ENCODE data around the gene AEN. TPM values are rescaled to one million over a fixed set of nuclear protein-coding genes. Genes with fewer than 3 reads are reported as not detected.

Gene AEN
- total and polyA plus RNA-seq, 2 donors (not counting 3 experiments of a cell fraction or from before 2014, with no cell fraction given), result 34.2 to 35.6 TPM

DNA sequence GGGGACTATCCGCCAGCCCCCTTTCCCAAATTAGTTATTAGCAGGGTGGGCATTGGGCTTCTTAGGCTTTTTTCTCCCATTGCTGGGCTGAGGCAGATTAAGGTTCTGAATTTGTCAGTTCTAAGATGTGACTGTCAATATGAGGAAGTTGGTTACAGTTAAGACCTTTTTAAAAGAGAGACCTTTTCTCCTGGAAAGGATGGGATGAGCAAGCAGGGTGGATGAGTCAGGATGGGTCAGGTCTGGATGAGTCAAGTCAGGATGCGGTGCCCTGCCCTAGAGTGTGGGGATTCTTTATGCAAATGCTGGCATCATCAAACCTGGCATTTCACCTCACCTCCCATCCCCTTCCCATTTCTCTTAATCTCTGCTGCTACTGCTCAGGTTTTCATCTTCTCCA is 1.9 kb downstream of the AEN start:
- BruUV-seq (replicated peaks), result no TSS peak
- intact Hi-C loops (cut with micrococcal nuclease) (loop anchor here (5.0 to 10.0 kb wide), 3 partner anchors 156 to 712 kb away; partner anchors contain the start of genes MRPL46, MRPS11 and POLG), dilution Hi-C loops (cut with MboI; ENCODE audit: extremely low pct_ligation_motif_present, low sequenced_read_pairs) (no loop called here)
- Histone ChIP-seq H3K9ac (replicated peaks; ENCODE audit: extremely low read depth, insufficient read depth, low read length) (peak overlapping the region; percentile 87), H3K79me2 (ENCODE audit: control insufficient read depth, insufficient read depth, low read length) (peaks cover 69% of the 10 kb centered on the region), H3K4me3 (replicated peaks in 1 of 3; ENCODE audit: insufficient read depth in 1 of 3, low read depth in 1 of 3, low read length in 3 of 3) (peak overlapping the region in 1 of 3 experiments; percentile 78), H3K27ac (ENCODE audit: insufficient read depth, low read depth, low read length) (peak overlapping the region; percentile 81), H3K4me1 (ENCODE audit: control insufficient read depth, extremely low read depth, insufficient read depth, low read length) (peaks cover 31% of the 10 kb centered on the region), H3K36me3 (ENCODE audit: control insufficient read depth in 2 of 2, extremely low read depth in 1 of 2, insufficient read depth in 2 of 2, low read length in 2 of 2) (peaks cover 7 to 11% of the 10 kb centered on the region in 2 experiments), H2AFZ (ENCODE audit: low read depth, low read length) (no peak overlapping the region), H3K9me3 (replicated peaks; ENCODE audit: control insufficient read depth, insufficient read depth, low read length) (no peaks in the 10 kb centered on the region), H3K27me3 (ENCODE audit: control insufficient read depth in 2 of 2, insufficient read depth in 2 of 2, low read length in 2 of 2) (no peaks in the 10 kb centered on the region), H3K4me2 (ENCODE audit: insufficient read depth, low read length) (peak overlapping the region; percentile 84), H4K20me1 (replicated peaks; ENCODE audit: control insufficient read depth, extremely low read depth, insufficient read depth, low read length) (no peaks in the 10 kb centered on the region), H3K9me1 (replicated peaks; ENCODE audit: control insufficient read depth, extremely low read depth, insufficient read depth, low read length) (no peaks in the 10 kb centered on the region)
- FAIRE-seq, result peak; percentile 84
- DNase-seq (ENCODE audit: low read depth, low spot score), result peak; percentile 55
- ChIA-PET POLR2A (no interaction called here), CTCF (interaction anchor here (1.1 to 2.1 kb wide), 2 partner anchors 9 to 211 kb away, joined by 3 to 69 read pairs; no protein-coding TSS in a partner anchor)
- TF ChIP-seq, protein P1, sequence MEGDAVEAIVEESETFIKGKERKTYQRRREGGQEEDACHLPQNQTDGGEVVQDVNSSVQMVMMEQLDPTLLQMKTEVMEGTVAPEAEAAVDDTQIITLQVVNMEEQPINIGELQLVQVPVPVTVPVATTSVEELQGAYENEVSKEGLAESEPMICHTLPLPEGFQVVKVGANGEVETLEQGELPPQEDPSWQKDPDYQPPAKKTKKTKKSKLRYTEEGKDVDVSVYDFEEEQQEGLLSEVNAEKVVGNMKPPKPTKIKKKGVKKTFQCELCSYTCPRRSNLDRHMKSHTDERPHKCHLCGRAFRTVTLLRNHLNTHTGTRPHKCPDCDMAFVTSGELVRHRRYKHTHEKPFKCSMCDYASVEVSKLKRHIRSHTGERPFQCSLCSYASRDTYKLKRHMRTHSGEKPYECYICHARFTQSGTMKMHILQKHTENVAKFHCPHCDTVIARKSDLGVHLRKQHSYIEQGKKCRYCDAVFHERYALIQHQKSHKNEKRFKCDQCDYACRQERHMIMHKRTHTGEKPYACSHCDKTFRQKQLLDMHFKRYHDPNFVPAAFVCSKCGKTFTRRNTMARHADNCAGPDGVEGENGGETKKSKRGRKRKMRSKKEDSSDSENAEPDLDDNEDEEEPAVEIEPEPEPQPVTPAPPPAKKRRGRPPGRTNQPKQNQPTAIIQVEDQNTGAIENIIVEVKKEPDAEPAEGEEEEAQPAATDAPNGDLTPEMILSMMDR (IDR thresholded peaks at IDR 0.05; ENCODE audit: extremely low read depth in 1 of 2, insufficient read depth in 1 of 2, low read depth in 1 of 2, low read length in 2 of 2), result no peak
- TF ChIP-seq FOS (IDR thresholded peaks at IDR 0.05; ENCODE audit: borderline replicate concordance, insufficient read depth, low read length), result peak; percentile 96
- no peak for TF ChIP-seq MYC (IDR thresholded peaks at IDR 0.05; ENCODE audit: low read depth, low read length)
- TF ChIP-seq POLR2AphosphoS5 (IDR thresholded peaks at IDR 0.05; ENCODE audit: insufficient read depth, low read depth, low read length), result peak; percentile 18

DNA sequence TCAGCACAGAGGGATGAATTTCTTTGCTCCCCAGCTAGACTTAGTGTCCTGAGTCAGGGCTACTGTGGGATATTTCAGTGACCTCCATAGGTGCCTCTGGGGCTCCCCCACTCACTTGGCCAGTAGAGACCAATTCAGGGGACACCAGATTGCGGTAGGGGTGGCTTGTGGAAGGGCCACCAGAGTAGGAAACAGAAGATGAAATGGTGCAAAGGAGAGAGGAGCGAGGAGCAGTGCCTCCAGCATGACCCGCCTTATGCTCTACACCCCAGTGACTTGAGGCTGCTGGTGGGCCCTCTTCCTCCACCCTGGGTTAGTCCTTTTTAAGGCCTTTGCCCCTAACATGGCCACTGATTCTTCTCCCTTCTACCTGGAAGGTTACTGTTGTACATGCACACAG is 2.5 kb downstream of the AEN start:
- Histone ChIP-seq H3K9me1 (replicated peaks; ENCODE audit: control insufficient read depth, extremely low read depth, insufficient read depth, low read length) (no peaks in the 10 kb centered on the region), H3K79me2 (ENCODE audit: control insufficient read depth, insufficient read depth, low read length) (peaks cover 75% of the 10 kb centered on the region), H3K27ac (ENCODE audit: insufficient read depth, low read depth, low read length) (peak overlapping the region; percentile 44), H3K4me1 (ENCODE audit: control insufficient read depth, extremely low read depth, insufficient read depth, low read length) (peaks cover 31% of the 10 kb centered on the region), H2AFZ (ENCODE audit: low read depth, low read length) (no peak overlapping the region), H3K36me3 (ENCODE audit: control insufficient read depth in 2 of 2, extremely low read depth in 1 of 2, insufficient read depth in 2 of 2, low read length in 2 of 2) (peaks cover 7 to 12% of the 10 kb centered on the region in 2 experiments), H3K4me2 (ENCODE audit: insufficient read depth, low read length) (peak overlapping the region; percentile 84), H3K9ac (replicated peaks; ENCODE audit: extremely low read depth, insufficient read depth, low read length) (no peak overlapping the region), H4K20me1 (replicated peaks; ENCODE audit: control insufficient read depth, extremely low read depth, insufficient read depth, low read length) (no peaks in the 10 kb centered on the region), H3K4me3 (replicated peaks in 1 of 3; ENCODE audit: insufficient read depth in 1 of 3, low read depth in 1 of 3, low read length in 3 of 3) (no peak overlapping the region), H3K9me3 (replicated peaks; ENCODE audit: control insufficient read depth, insufficient read depth, low read length) (no peaks in the 10 kb centered on the region), H3K27me3 (ENCODE audit: control insufficient read depth in 2 of 2, insufficient read depth in 2 of 2, low read length in 2 of 2) (no peaks in the 10 kb centered on the region)
- TF ChIP-seq, protein P2, sequence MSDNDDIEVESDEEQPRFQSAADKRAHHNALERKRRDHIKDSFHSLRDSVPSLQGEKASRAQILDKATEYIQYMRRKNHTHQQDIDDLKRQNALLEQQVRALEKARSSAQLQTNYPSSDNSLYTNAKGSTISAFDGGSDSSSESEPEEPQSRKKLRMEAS (IDR thresholded peaks at IDR 0.05; ENCODE audit: insufficient read depth, insufficient read length), result no peak
- TF ChIP-seq FOS (IDR thresholded peaks at IDR 0.05; ENCODE audit: borderline replicate concordance, insufficient read depth, low read length) (no peak), EZH2 (IDR thresholded peaks at IDR 0.05; ENCODE audit: borderline replicate concordance, low read depth, low read length, severe bottlenecking) (no peak), GATA2 (IDR thresholded peaks at IDR 0.05; ENCODE audit: insufficient read depth, insufficient read length, low read depth, low read length) (no peak), POLR2AphosphoS5 (IDR thresholded peaks at IDR 0.05; ENCODE audit: insufficient read depth, low read depth, low read length) (no peak), MYC (IDR thresholded peaks at IDR 0.05; ENCODE audit: low read depth, low read length) (no peak), JUN (IDR thresholded peaks at IDR 0.05; ENCODE audit: borderline replicate concordance, insufficient read depth, insufficient read length, low read depth) (no peak), POLR2A (IDR thresholded peaks at IDR 0.05; ENCODE audit: low read depth, low read length) (no peak)
- TF ChIP-seq, protein P1 (IDR thresholded peaks at IDR 0.05; ENCODE audit: extremely low read depth in 1 of 2, insufficient read depth in 1 of 2, low read depth in 1 of 2, low read length in 2 of 2), result no peak
- intact Hi-C loops (cut with micrococcal nuclease) (loop anchor here (1.0 to 10.0 kb wide), 9 partner anchors 78 to 711 kb away; partner anchors contain the start of genes MRPL46, MRPS11 and POLG), dilution Hi-C loops (cut with MboI; ENCODE audit: extremely low pct_ligation_motif_present, low sequenced_read_pairs) (no loop called here)
- CTCF ChIA-PET, result interaction anchor here (1.0 to 2.7 kb wide), 13 partner anchors 8 to 281 kb away, joined by 3 to 69 read pairs (median 7); partner anchors contain the start of genes HAPLN3, MRPL46 and MRPS11
- DNase-seq (ENCODE audit: low read depth, low spot score) (no peak), FAIRE-seq (no peak)
- no TSS peak for BruUV-seq (replicated peaks)
- POLR2A ChIA-PET, result interaction anchor here (1.4 kb wide), 1 partner anchor 15 kb away, joined by 8 read pairs; the partner anchor contains the start of gene ISG20
